ENCODE results near the gene JMJD4.
A peak's percentile ranks its signal among the peaks of the same experiment; 100 is the strongest.

Gene JMJD4

GRCh38 chr1:227733751-227734545, 1.2 kb downstream of the JMJD4 start:
- TF ChIP-seq EZH2phosphoT487 (IDR thresholded peaks at IDR 0.05; ENCODE audit: low read depth) (no peak), CTCF (IDR thresholded peaks at IDR 0.05; ENCODE audit: low read depth, low read length) (no peak)
- Histone ChIP-seq H3K4me1 (ENCODE audit: low read length) (peaks cover 41% of the 10 kb centered on the region), H3K4me2 (ENCODE audit: low read length) (peak overlapping the region; percentile 95), H4K20me1 (ENCODE audit: insufficient read depth, low read length) (peaks cover 24% of the 10 kb centered on the region), H3K36me3 (replicated peaks; ENCODE audit: low read depth, low read length) (peaks cover 51% of the 10 kb centered on the region), H3K27me3 (ENCODE audit: low read depth, low read length) (no peaks in the 10 kb centered on the region), H2AFZ (ENCODE audit: low read depth, low read length) (no peak overlapping the region), H3K79me2 (ENCODE audit: low read length) (peaks cover 93% of the 10 kb centered on the region), H3K27ac (ENCODE audit: low read length) (peak overlapping the region; percentile 72), H3K4me3 (ENCODE audit: low read length) (peak overlapping the region; percentile 97), H3K9ac (ENCODE audit: low read length) (peak overlapping the region; percentile 98), H3K9me3 (ENCODE audit: insufficient read depth, low read length) (no peaks in the 10 kb centered on the region)

GRCh38 chr1:227733309-227733705, 1.8 kb downstream of the JMJD4 start:
- H3K36me3 ChIP-seq (replicated peaks; ENCODE audit: low read depth, low read length): peaks cover 45% of the 10 kb centered on the region
- peak overlapping the region; percentile 72 for H3K27ac ChIP-seq (ENCODE audit: low read length)
- H3K4me1 ChIP-seq (ENCODE audit: low read length): peaks cover 45% of the 10 kb centered on the region
- H4K20me1 ChIP-seq (ENCODE audit: insufficient read depth, low read length): peaks cover 19% of the 10 kb centered on the region
- TF ChIP-seq EZH2phosphoT487 (IDR thresholded peaks at IDR 0.05; ENCODE audit: low read depth): no peak
- no peak for TF ChIP-seq CTCF (IDR thresholded peaks at IDR 0.05; ENCODE audit: low read depth, low read length)
- H3K9ac ChIP-seq (ENCODE audit: low read length): no peak overlapping the region; the same call in 1 of the 2 replicates
- no peaks in the 10 kb centered on the region for H3K9me3 ChIP-seq (ENCODE audit: insufficient read depth, low read length)
- peak overlapping the region; percentile 95 for H3K4me2 ChIP-seq (ENCODE audit: low read length)
- H3K27me3 ChIP-seq (ENCODE audit: low read depth, low read length): no peaks in the 10 kb centered on the region
- peak overlapping the region; percentile 97; the same call in 1 of the 2 replicates for H3K4me3 ChIP-seq (ENCODE audit: low read length)
- no peak overlapping the region for H2AFZ ChIP-seq (ENCODE audit: low read depth, low read length)
- H3K79me2 ChIP-seq (ENCODE audit: low read length): peaks cover 91% of the 10 kb centered on the region

GRCh38 chr1:227732586-227733308, 2.4 kb downstream of the JMJD4 start:
- Histone ChIP-seq H3K79me2 (ENCODE audit: low read length) (peaks cover 85% of the 10 kb centered on the region), H3K9me3 (ENCODE audit: insufficient read depth, low read length) (no peaks in the 10 kb centered on the region), H4K20me1 (ENCODE audit: insufficient read depth, low read length) (peaks cover 19% of the 10 kb centered on the region), H3K9ac (ENCODE audit: low read length) (no peak overlapping the region), H3K27ac (ENCODE audit: low read length) (no peak overlapping the region), H3K4me1 (ENCODE audit: low read length) (peaks cover 50% of the 10 kb centered on the region), H3K4me2 (ENCODE audit: low read length) (no peak overlapping the region), H3K4me3 (ENCODE audit: low read length) (no peak overlapping the region), H3K36me3 (replicated peaks; ENCODE audit: low read depth, low read length) (peaks cover 43% of the 10 kb centered on the region), H3K27me3 (ENCODE audit: low read depth, low read length) (no peaks in the 10 kb centered on the region), H2AFZ (ENCODE audit: low read depth, low read length) (no peak overlapping the region)
- no peak for TF ChIP-seq CTCF (IDR thresholded peaks at IDR 0.05; ENCODE audit: low read depth, low read length)
- TF ChIP-seq EZH2phosphoT487 (IDR thresholded peaks at IDR 0.05; ENCODE audit: low read depth): no peak

Data from OCI-LY3 (cell line).